ENCODE data around the gene BCKDK. TPM values are rescaled to one million over a fixed set of nuclear protein-coding genes. Genes with fewer than 3 reads are reported as not detected.
A peak's percentile ranks its signal among the peaks of the same experiment; 100 is the strongest.

BCKDK gene
- total RNA-seq, 4 donors from 2014 or later = 26.6 to 39.8 (median 33.5) TPM

- peaks cover 26 to 89% (median 33%) of the 10 kb centered on the region in 3 donors for H3K4me1 ChIP-seq
- intact Hi-C loops (cut with DNase I) = no loop called here
Observed at GRCh38 chr16:31114468-31114867, 6.3 kb downstream of the BCKDK start.

DNA sequence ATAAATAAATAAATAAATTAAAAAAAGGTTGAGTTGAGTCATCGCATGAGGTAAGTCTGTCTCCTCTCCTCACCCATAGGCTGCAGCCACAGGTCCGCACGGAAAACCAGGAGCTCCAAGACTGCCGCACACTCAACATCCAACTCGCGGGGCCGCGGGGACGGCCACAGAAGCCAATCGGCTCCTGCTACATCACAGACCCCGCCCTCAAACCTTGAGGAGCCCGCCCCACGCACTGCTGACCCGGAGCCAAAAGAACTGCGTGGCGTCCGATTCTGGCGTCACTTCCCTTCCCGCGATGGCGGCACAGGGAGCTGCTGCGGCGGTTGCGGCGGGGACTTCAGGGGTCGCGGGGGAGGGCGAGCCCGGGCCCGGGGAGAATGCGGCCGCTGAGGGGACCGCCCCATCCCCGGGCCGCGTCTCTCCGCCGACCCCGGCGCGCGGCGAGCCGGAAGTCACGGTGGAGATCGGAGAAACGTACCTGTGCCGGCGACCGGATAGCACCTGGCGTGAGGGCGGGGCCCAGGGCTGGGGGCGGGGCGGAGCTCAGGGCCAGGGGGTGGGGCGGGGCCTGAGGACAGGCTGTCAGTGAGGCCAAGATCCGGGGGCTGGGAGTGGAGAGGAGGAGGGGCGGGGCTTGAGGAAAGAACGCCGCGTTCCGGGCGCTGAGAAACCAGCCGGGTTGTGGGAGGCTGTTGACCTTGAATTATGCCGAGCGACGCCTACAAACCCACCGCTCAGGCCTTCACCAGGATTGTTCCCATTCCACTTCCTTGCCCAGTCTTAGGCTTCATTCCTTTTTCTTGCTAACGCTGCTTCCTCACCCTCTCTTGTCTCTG, 9.4 kb downstream of the BCKDK start, which contains the start of gene KAT8:
Gene KAT8, plus strand, starts transcription at position 281 of the 839 bp plus-strand sequence. Its CDS starts 18 bp downstream, at position 299.
- peak within 1 kb of the TSS; percentile 47 to 88 (median 71) for H3K4me3 ChIP-seq
- peaks cover 9 to 35% (median 25%) of the 10 kb centered on the region in 3 donors for H3K36me3 ChIP-seq
- peaks cover 18 to 69% (median 25%) of the 10 kb centered on the region in 3 donors for H3K4me1 ChIP-seq
- 0% methylated on average over 16 to 30 of the region's 68 CpGs for WGBS, 2 donors
- no peaks in the 10 kb centered on the region for H3K9me3 ChIP-seq
- peak within 1 kb of the TSS; percentile 90 to 99 (median 98) for H3K27ac ChIP-seq
- peak; percentile 89 for DNase-seq
- intact Hi-C loops (cut with DNase I) = no loop called here
- no peaks in the 10 kb centered on the region for H3K27me3 ChIP-seq
- TF ChIP-seq CTCF (IDR thresholded peaks at IDR 0.05) (no peak), POLR2A (IDR thresholded peaks at IDR 0.05) (peak in 3 of 4 donors; percentile 69 to 90 (median 89))

More at GRCh38 chr16:31114468-31114867, 6.3 kb downstream of the BCKDK start:
- H3K9me3 ChIP-seq = no peaks in the 10 kb centered on the region
- no peak for DNase-seq
- peaks cover 17 to 35% (median 22%) of the 10 kb centered on the region in 3 donors for H3K36me3 ChIP-seq
- no peak overlapping the region for H3K4me3 ChIP-seq
- TF ChIP-seq CTCF (IDR thresholded peaks at IDR 0.05) (no peak), POLR2A (IDR thresholded peaks at IDR 0.05) (no peak)
- peak overlapping the region; percentile 20 to 86 (median 76) for H3K27ac ChIP-seq
- no peaks in the 10 kb centered on the region for H3K27me3 ChIP-seq
- 34 to 46% methylated on average over 8 of the region's 8 CpGs for WGBS, 2 donors

DNA sequence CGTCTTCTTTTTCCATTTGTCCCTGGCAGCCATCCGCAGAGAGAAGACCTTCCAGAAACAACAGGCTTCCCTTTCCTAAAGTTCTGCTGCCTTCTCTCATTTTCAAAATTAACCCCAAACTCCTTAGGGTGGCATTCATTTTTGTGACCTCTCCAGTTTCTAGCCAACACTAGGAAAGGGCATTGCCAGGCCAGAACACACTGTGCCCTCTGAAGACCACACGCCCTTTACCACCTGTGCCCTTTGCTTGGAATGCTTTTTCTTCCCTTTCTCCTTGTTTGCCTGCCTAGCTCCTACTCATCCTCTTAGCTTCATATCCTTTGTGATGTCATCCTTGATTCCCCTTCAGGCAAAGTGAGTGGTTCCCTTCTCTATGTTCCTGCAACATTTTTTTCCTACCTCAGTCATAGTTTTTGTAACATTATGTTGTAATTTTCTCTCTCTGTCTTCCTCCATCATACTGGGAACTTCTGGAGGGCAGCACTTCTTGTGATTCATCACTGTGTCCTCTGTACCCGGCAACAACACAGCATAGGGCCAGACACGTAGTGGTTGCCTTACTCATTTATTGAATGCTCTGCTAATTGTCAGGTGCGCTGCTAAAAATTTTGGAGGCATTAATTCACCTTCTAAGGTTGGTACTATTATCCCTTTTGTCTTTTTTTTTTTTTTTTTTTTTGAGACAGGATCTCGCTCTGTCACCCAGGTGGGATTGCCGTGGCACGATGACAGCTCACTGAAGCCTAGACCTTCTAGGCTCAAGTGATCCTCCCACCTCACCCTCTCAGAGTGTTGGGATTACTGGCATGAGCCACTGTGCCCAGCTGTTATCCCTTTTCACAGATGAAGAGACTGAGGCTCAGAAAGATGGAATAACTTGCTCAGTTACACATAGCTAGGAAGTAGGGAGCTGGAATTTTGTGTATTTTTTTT, 10.3 kb downstream of the BCKDK start:
- TF ChIP-seq CTCF (IDR thresholded peaks at IDR 0.05) (no peak), POLR2A (IDR thresholded peaks at IDR 0.05) (no peak)
- H3K27me3 ChIP-seq = no peaks in the 10 kb centered on the region
- H3K4me3 ChIP-seq = peak overlapping the region; percentile 47 to 88 (median 71)
- peak overlapping the region; percentile 90 to 99 (median 98) for H3K27ac ChIP-seq
- no peaks in the 10 kb centered on the region for H3K9me3 ChIP-seq
- peaks cover 18 to 60% (median 20%) of the 10 kb centered on the region in 3 donors for H3K4me1 ChIP-seq
- no peak for DNase-seq
- WGBS, 2 donors = 36% methylated on average over 9 of the region's 9 CpGs
- intact Hi-C loops (cut with DNase I) = no loop called here
- H3K36me3 ChIP-seq = peaks cover 9 to 43% (median 25%) of the 10 kb centered on the region in 3 donors

GRCh38 chr16:31120129-31120528, 11.9 kb downstream of the BCKDK start:
- H3K27me3 ChIP-seq = no peaks in the 10 kb centered on the region
- no peak for DNase-seq
- H3K36me3 ChIP-seq = peaks cover 9 to 53% (median 25%) of the 10 kb centered on the region in 3 donors
- 90 to 93% methylated on average over 12 to 13 of the region's 16 CpGs for WGBS, 2 donors
- intact Hi-C loops (cut with DNase I) = no loop called here
- H3K27ac ChIP-seq = peak overlapping the region; percentile 52 to 99 (median 94)
- H3K9me3 ChIP-seq = no peaks in the 10 kb centered on the region
- H3K4me1 ChIP-seq = peaks cover 15 to 45% (median 18%) of the 10 kb centered on the region in 3 donors
- no peak for TF ChIP-seq POLR2A (IDR thresholded peaks at IDR 0.05)
- TF ChIP-seq CTCF (IDR thresholded peaks at IDR 0.05) = no peak
- H3K4me3 ChIP-seq = no peak overlapping the region

Data from esophagus squamous epithelium (tissue), 5 donors.